ENCODE measurements around the gene SASH3.

SASH3 gene

DNA sequence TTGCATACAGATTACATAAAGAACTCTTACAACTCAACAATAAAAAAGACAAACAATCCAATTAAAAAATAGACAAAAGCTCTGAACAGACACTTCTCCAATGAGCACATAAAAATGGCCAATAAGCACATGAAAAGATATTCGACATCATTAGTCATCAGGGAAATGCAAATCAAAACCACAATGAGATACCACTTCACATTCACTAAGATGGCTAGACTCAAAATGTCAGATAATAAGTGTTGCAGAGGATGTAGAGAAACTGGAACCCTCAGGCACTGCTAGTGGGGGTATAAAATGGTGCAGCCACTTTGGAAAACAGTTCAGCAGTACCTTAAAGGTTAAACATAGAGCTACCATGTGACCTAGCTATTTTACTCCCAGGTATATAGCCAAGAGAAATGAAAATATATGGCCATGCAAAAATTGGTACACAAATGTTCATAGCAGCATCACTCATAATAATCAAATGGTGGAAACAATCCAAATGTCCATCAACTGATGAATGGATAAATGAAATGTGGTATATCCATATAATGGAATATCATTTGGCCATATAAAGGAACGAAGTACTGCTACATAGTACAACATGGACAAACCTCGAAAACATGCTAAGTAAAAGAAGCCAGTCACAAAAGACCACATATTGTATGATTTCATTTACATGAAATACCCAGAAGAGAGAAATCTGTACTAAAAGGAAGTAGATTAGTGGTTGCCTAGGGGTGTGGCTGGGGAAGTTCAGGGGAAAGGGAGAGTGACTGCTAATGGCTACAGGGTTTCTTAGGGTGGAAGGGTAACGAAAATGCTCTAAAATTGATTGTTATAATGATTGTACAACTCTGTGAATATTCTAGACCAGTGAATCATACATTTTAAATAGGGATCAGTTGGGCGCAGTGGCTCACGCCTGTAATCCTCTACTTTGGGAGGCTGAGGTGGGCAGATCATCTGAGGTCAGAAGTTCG lies 29.4 kb downstream of the SASH3 start:
- DNase-seq (ENCODE audit: low spot score) = no peak

DNA sequence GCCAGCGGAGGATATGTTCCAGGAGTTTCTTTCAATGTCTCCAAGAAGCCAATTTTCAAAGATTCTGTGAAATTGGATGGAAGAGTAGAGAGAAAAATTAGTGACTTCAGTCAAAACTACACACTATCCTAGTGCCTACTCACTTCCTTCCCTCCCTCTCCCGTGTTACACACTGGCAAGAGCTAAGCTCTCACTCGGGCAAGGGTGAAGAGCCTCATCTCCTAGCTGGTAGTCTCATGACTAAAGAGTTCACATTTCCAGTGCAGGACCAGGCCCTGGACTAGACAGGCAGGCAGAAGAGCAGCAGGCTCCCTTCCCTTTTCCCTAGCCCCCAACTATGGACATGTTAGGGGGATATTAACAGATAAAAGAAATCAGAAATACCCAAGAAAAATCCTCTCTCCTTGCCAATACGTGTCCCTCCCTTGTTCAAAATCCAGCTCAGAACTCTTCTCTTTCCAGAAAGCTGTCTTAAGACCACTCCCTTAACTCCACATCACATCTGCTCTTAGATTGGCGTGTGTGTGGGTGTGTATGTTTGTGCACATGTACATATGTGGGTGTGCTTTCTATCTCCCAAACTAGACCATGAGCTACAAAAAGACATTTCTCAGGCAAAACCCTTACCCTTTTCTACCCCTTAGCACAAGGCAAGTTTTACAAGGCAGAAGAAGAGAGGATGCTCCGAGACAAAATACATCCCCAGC lies 34.1 kb downstream of the SASH3 start:
- no peak for DNase-seq (ENCODE audit: low spot score)

DNA sequence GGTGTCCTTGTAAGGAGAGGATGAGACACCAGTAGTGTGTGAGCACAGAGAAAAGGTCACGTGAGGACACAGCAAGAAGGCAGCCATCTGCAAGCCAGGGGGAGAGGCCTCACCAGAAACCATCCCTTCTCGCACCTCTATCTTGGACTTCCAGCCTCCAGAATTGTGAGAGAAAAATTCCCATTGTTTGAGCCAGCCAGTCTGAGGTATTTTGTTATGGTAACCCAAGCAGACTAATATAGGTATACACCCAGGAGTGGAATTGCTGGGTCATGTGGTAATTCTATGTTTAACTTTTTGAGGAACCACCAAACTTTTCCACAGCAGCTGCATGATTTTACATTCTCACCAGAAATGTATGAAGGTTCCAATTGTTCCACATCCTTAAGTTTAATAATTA lies 38.4 kb downstream of the SASH3 start:
- no peak for DNase-seq (ENCODE audit: low spot score)

DNA sequence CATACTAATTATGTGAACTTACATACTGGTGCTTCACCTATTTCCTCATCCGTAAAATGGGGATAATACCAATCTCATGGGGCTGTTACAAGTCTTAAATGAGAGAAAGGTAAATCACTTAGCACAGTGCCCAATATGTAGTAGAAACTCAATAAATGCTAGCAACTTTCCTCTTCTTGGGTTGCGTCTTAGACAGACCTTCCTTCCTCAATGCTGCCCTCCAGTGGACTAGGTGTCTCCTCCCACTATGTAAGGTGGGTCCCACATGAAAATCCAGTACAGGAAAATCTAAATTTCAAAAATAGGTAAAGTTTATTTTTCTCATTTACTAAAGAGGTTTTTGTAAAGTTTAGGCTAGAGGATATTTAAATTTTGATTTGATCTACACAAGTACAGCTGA lies 43.4 kb downstream of the SASH3 start:
- DNase-seq (ENCODE audit: low spot score) = no peak

DNA sequence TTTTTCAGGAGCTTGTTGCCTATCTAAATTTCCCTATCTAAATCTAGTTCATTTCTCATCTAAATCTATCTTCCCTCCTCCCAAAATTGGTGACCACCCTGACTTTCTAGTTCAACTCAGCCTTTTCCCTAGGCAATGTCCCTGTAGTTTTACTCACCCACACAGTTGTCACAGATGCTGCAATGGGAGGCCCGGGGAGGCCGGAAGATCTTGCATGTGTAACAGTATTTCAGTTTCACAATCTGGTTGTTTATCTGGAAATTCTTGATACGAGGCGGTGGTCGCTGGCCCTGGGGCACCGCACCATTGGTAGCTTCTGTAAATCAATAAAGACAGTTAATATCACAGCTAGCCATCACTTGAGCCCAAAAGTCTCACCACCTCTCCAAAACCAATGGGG lies 43.8 kb downstream of the SASH3 start:
- no peak for DNase-seq (ENCODE audit: low spot score)

DNA sequence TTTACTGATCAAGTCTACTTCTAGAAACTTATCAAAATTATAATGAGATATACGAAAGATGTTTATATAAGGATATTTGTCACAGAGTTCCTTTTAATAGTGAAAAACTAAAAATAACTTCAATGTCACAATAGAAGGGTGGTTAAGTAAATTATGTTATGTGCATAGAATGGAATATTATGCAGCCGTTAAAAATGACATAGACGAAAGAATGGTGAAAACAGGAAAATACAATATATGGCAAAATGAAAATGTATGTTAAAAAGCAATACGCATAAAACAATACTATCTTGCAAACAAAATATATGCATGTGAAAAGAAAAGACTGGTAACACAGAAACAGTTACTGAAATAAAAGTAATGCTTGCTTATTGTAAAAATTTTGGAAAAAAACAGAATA lies 44.9 kb downstream of the SASH3 start:
- DNase-seq (ENCODE audit: low spot score) = no peak

DNA sequence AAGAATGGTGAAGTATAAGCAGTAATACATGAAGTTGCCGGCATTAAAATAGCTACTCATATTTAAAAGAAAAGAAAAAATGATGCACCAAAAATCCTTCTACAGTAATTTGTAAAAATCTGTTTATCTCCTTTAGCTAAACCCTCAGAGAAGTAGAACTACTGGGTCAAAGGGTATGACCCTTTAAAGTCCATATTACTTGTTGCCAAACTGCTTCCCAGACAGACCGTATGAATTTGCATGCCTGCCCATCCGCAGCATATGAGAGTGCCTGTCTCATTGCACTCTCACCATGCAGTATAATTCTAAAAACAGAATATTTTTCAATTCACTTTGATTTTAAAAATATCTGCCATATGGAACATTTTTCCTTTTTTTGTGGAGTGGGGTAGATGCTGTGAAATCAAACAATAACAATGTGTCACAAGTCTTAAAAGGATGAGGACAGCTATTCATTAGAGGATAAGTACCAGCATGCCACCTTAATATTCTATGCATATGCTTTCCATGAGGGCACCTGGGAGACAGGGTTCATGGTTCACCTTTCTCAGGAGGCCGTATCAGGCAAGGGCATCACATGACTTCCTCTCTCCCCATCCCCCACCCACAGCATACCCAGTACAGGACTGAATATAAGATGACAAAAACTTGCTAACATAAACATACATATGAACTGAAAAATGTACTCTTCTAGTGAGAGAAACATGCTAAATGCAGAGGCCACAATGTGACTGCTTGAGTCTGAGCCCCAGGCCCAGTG lies 46.2 kb downstream of the SASH3 start:
- no peak for DNase-seq (ENCODE audit: low spot score)

DNA sequence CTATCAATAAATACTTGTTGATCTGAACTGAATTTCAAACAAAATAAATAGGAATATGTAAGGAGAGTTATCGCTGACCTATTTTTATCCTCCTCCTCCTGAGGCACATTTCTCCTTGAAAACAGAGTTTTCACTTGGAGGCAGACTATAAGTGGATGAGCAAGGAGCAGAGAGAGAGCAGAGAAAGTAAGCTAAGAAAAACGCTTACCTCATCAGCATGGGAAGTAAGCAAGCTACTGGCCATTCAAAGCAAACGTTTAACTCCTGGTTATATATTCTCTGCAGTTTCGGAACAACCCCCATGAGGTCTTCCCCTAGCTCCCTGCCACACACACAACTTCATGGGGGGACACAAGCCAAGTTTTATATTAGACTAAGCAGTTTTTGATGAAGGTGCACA lies 50.7 kb downstream of the SASH3 start:
- DNase-seq (ENCODE audit: low spot score) = no peak

DNA sequence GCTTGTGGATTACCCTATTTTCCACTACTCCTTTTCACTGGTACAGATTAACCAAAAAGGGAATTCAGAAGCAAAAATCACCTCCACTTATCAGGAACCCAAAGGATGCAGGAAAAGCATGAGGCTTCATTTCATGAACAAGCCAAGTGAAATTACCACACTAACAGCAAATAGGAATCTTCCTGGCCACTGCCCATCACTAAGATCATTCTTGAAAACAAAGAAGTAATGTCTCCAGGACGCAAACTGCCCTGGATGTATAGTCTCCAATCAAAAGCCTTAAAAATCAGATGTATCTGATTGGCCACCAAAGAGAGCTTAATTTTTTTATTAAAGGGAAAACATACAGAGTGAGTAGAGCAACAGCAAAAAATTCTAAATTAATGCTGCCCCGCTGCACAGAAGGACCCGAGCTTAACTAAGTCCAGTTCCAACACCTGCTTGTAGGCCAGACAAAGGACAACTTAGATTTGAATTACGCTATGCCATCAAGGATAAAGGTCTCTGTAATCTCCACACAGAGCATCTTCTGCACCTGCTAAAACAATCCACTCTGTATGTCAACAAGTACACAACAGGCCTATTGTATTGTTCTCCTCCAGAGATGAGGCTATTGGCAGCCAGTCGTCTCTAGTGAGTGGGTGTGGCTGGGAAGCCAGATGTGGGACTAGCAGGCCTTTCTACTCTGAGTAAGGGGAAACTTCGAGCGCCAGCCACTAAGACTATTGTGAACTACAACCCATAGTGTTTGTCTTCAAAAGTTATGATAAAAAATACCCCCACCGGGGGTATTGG lies 51.5 kb downstream of the SASH3 start:
- DNase-seq (ENCODE audit: low spot score) = peak; percentile 91

DNA sequence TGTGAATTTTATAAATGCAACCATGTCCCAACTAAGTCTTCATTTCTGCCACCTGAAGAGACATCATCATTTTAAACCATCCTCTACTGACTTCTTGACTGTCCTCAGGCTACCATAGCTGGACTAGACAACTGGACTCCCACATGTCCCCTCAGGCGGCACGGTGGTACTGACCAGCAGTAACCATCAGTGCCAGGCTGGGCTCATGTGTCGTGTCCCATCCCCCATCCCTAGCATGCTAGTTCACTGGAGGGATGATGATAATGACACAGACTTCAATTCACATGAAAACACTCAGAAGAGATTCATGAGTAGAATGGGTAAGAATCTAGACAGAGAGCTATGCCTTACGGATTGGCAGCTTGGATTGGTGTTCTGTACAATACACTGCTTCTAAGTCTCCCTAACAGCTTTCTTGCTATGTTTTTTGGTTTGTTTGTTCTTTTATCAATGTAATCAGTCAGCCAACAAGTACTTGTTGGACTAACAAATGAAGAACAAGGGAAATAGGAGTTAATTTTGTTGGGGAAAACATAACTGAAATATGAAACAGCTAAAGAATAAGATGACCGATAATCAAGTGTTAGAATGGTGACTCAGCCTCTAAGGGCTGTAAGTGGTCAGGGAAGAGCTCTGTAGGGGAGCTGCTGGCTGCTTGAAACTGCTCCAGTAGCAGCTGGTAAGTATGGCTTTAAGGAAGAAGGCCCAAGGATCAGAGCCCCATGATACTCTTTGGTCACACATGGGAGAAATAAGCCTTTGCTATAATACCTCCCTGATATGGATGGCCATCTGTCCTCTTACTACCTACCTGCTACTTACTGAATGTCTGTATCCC lies 53.6 kb downstream of the SASH3 start:
- peak; percentile 70 for DNase-seq (ENCODE audit: low spot score)

DNA sequence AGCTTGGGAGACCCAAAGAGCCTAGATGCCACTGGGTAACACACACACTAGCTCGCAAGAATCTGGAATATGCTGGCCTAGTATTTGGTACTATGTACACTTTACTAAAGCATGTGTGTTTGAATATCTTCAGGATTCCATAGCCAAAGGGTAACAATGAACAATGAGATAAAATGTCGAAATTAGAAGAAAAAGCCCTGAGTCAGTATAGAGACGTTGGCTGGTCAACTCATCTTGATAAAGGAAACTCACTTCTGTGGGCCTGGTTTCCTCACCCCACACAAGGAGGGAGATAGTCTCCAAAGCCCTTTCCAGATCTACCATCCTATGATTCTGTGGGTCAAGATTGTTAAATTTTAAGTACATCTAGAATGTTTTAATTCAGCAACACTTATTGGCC lies 57.1 kb downstream of the SASH3 start:
- DNase-seq (ENCODE audit: low spot score) = no peak

DNA sequence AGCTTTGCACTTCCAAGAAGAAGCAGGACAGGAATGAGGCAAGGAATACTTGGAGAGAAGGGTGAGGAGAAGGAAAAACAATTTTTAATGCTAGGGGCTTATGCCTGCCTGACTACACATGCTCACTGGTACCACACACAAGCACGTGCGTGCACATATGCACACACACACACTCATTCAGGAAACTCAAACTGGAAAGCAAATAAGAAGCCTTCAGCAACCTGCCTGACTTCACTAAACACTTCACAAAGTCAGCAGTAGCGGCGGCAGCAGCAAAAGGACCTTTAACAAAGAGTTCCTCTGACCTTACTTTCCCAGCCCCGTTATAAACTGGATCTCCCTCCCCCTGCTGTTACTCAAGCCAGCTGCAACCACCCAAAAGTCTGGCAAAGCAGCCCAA lies 60.6 kb downstream of the SASH3 start:
- no peak for DNase-seq (ENCODE audit: low spot score)

DNA sequence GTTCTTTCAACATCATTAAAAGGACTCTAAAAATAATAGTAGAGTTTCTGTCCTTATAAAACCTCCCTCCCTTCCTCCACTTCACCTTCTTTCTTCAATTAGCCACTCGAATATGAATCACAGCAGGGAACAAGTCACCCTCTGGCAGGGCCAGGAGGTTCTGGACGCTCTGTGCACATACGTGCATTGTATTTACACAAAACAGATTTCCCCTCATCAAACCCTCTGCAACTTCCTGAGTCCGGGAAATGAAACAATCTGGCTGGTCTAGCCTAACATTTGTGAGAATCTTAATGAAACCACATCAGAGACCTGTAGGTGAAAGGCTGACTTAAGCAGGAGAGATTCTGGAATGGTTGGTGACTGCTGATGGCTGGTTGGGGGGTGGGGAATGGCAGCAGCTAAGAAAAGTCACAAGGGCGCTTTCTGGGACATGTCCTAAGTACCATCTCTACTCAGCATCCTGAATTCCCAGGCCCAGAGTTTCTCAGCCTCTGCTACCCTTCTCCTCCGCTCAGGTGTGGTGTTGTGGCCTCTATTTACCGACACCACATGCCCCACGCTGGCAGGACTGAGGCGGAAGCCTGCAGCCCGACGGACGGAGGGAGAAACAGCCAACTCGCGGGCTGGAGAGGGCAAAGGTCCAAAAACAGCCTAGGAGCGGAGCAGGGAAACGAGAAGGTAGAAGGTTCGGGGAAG lies 62.9 kb downstream of the SASH3 start:
- DNase-seq (ENCODE audit: low spot score) = no peak

DNA sequence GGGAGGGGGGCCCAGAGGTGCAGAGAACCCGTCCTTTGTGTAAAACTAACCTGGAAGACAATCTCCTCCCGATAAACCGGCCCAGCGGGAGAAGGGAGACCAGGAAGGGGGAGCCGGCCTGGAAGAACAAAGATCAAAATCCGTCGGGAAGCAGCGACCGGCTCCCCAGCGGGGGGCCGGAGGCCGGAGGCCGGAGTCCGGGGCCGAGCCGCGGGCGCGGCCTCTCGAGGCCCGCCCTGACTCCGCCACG lies 63.4 kb downstream of the SASH3 start:
- no peak for DNase-seq (ENCODE audit: low spot score)

DNA sequence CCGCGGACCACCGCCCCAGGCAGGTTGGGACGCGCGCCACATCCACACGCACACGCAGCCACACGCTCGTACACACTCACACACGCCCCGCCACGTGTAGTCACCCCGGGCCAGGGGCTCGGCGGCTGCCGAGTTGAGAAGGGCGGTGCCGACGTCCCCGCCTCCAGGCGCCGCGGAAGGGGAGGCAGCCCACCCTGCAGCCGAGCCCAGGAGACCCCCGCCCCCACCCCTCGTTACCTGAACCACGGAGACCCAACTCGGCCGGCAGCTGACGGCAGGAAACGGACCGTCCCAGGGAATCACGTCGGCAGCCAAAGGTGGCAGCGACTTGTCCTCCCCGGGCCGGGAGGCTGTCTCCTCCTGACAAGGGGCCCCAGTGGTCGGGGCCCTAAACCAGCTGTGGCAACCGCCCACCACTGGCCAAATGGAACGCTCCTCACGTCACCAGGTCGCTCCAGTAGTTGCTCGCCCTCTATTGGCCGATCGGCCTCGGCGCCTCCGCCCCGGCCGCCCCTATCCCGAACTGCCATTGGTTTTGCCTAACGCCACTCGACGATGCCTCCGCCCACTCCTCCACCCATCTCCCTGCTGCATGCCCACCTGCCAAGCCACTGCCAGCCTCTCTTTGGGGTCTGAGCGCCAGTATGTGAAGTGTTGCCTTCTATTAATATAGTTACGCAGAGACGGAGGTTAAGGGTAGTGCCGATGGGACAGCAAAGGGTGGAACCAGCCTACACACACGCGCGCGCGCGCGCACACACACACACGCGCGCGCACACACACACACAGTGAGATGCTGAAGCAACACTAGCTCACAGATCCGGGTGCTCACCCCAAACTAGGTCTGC lies 63.9 kb downstream of the SASH3 start, which contains the start of gene ZDHHC9:
Gene ZDHHC9, minus strand, starts transcription at position 428 of the 848 bp plus-strand sequence. CDS start 1,941 bp downstream, outside the sequence.
- peak; percentile 89 for DNase-seq (ENCODE audit: low spot score)

All from globus pallidus (tissue), 1 donor.